Activated CD4-positive, alpha-beta T cell treated with anti-CD3 and anti-CD28 coated beads for 36 hours (primary cell): ENCODE measurements around the gene SDC1. TPM values are rescaled to one million over a fixed set of nuclear protein-coding genes. Genes with fewer than 3 reads are reported as not detected.

ENCODE experiments used
- ATAC-seq: fragments of 200-7000 bp; cut with Tn5 transposase; one replicate; pipeline ENCODE4 v1.10.0; 2021; ENCODE audit warnings: mild to moderate bottlenecking, moderate library complexity
- CTCF ChIA-PET: fragments of 350-600 bp; sonication (Branson Sonifier 250); formaldehyde crosslinking; loops from one replicate; lab custom pipeline; 2021; ENCODE audit warnings: antibody characterized with exemption; lab: Charles Lee
- POLR2A ChIA-PET: fragments of 350-600 bp; sonication (Branson Sonifier 250); formaldehyde crosslinking; loops from one replicate; lab custom pipeline; 2021; ENCODE audit warnings: antibody characterized with exemption, inconsistent platforms; lab: Charles Lee
- DNase-seq: peaks from one replicate; pipeline ENCODE4 v3.0.0-alpha.2; 2020
- H3K27ac Mint-ChIP-seq: one replicate; pipeline ENCODE4 v1.8.0; 2021; ENCODE audit warnings: mixed read lengths
- H3K27me3 Mint-ChIP-seq: one replicate; pipeline ENCODE4 v1.8.0; 2021; ENCODE audit warnings: mixed read lengths
- H3K36me3 Mint-ChIP-seq: one replicate; pipeline ENCODE4 v1.8.0; 2021; ENCODE audit warnings: low read depth, mixed read lengths
- H3K4me1 Mint-ChIP-seq: one replicate; pipeline ENCODE4 v1.8.0; 2021; ENCODE audit warnings: mixed read lengths
- H3K4me3 Mint-ChIP-seq: one replicate; pipeline ENCODE4 v1.8.0; 2021; ENCODE audit warnings: mild to moderate bottlenecking, moderate library complexity, mixed read lengths
- H3K9me3 Mint-ChIP-seq: one replicate; pipeline ENCODE4 v1.8.0; 2021; ENCODE audit warnings: low read depth, mixed read lengths
- intact Hi-C, 2 experiments: fragments of 100-400 bp; cut with DNase I in 1 of 2; cut with micrococcal nuclease in 1 of 2; formaldehyde crosslinking; loops; one replicate each; pipeline versions ENCODE4 v1.14.2 to v1.15.1; 2022 to 2024; cut with DNase I, micrococcal nuclease
- total RNA-seq, 2 experiments: library from RNA; stranded (reverse); gene quantifications; one replicate each; pipeline ENCODE4 v1.2.3, GENCODE V29; 2021

The SDC1 gene
- total RNA-seq, 2 experiments from 2014 or later, result 0.23 TPM; not detected in 1

GRCh38 chr2:20187331-20187730, 37.6 kb downstream of the SDC1 start:
- H3K36me3 Mint-ChIP-seq, result no peaks in the 10 kb centered on the region
- H3K9me3 Mint-ChIP-seq, result no peaks in the 10 kb centered on the region
- ChIA-PET CTCF (no interaction called here), POLR2A (no interaction called here)
- peaks cover 2% of the 10 kb centered on the region for H3K27me3 Mint-ChIP-seq
- ATAC-seq (no peak), DNase-seq (no peak)
- intact Hi-C loops, result no loop called here
- no peak overlapping the region for H3K4me3 Mint-ChIP-seq
- H3K27ac Mint-ChIP-seq, result no peak overlapping the region
- H3K4me1 Mint-ChIP-seq, result no peaks in the 10 kb centered on the region

GRCh38 chr2:20186855-20187187, 38.1 kb downstream of the SDC1 start:
- Mint-ChIP-seq H3K36me3 (no peaks in the 10 kb centered on the region), H3K4me3 (no peak overlapping the region), H3K27ac (no peak overlapping the region), H3K9me3 (no peaks in the 10 kb centered on the region), H3K27me3 (peaks cover 2% of the 10 kb centered on the region), H3K4me1 (no peaks in the 10 kb centered on the region)
- ATAC-seq (no peak), DNase-seq (no peak)
- ChIA-PET CTCF (no interaction called here), POLR2A (no interaction called here)
- intact Hi-C loops, result no loop called here

- DNase-seq (no peak), ATAC-seq (no peak)
- no peaks in the 10 kb centered on the region for H3K9me3 Mint-ChIP-seq
- H3K4me1 Mint-ChIP-seq, result no peaks in the 10 kb centered on the region
- intact Hi-C loops, result no loop called here
- no peak overlapping the region for H3K4me3 Mint-ChIP-seq
- CTCF ChIA-PET, result no interaction called here
- H3K36me3 Mint-ChIP-seq, result no peaks in the 10 kb centered on the region
- peaks cover 2% of the 10 kb centered on the region for H3K27me3 Mint-ChIP-seq
- H3K27ac Mint-ChIP-seq, result no peak overlapping the region
- POLR2A ChIA-PET, result no interaction called here
These were observed 38.7 kb downstream of the SDC1 start for GRCh38 chr2:20186078-20186854.

- Mint-ChIP-seq H3K36me3 (no peaks in the 10 kb centered on the region), H3K4me3 (no peak overlapping the region), H3K9me3 (no peaks in the 10 kb centered on the region), H3K4me1 (no peaks in the 10 kb centered on the region), H3K27ac (no peak overlapping the region), H3K27me3 (peaks cover 2% of the 10 kb centered on the region)
- DNase-seq (no peak), ATAC-seq (no peak)
- ChIA-PET CTCF (no interaction called here), POLR2A (no interaction called here)
- intact Hi-C loops, result no loop called here
These were observed 39.5 kb downstream of the SDC1 start for GRCh38 chr2:20185176-20186022.

GRCh38 chr2:20184067-20184938, 40.6 kb downstream of the SDC1 start:
- Mint-ChIP-seq H3K36me3 (no peaks in the 10 kb centered on the region), H3K4me1 (no peaks in the 10 kb centered on the region), H3K9me3 (no peaks in the 10 kb centered on the region), H3K27ac (no peak overlapping the region), H3K4me3 (no peak overlapping the region), H3K27me3 (peaks cover 2% of the 10 kb centered on the region)
- DNase-seq (no peak), ATAC-seq (no peak)
- ChIA-PET POLR2A (no interaction called here), CTCF (no interaction called here)
- intact Hi-C loops, result no loop called here

GRCh38 chr2:20183373-20183772, 41.6 kb downstream of the SDC1 start:
- ChIA-PET CTCF (interaction anchor here (1.1 kb wide), 1 partner anchor 459 kb away, joined by 3 read pairs; no protein-coding TSS in a partner anchor), POLR2A (no interaction called here)
- Mint-ChIP-seq H3K4me3 (no peak overlapping the region), H3K4me1 (no peaks in the 10 kb centered on the region), H3K27ac (no peak overlapping the region), H3K9me3 (no peaks in the 10 kb centered on the region), H3K27me3 (peaks cover 2% of the 10 kb centered on the region), H3K36me3 (no peaks in the 10 kb centered on the region)
- DNase-seq (no peak), ATAC-seq (no peak)
- intact Hi-C loops, result no loop called here

- DNase-seq, result no peak
- Mint-ChIP-seq H3K4me3 (no peak overlapping the region), H3K36me3 (no peaks in the 10 kb centered on the region), H3K4me1 (no peaks in the 10 kb centered on the region), H3K27ac (no peak overlapping the region), H3K27me3 (peaks cover 2% of the 10 kb centered on the region), H3K9me3 (no peaks in the 10 kb centered on the region)
- ATAC-seq, result no peak
- intact Hi-C loops, result no loop called here
- ChIA-PET POLR2A (no interaction called here), CTCF (interaction anchor here (1.1 kb wide), 1 partner anchor 460 kb away, joined by 3 read pairs; no protein-coding TSS in a partner anchor)
These were observed 42.5 kb downstream of the SDC1 start for GRCh38 chr2:20182241-20182931.

- no peaks in the 10 kb centered on the region for H3K4me1 Mint-ChIP-seq
- ATAC-seq (no peak), DNase-seq (no peak)
- H3K27ac Mint-ChIP-seq, result no peak overlapping the region
- POLR2A ChIA-PET, result no interaction called here
- peaks cover 2% of the 10 kb centered on the region for H3K27me3 Mint-ChIP-seq
- CTCF ChIA-PET, result no interaction called here
- H3K36me3 Mint-ChIP-seq, result no peaks in the 10 kb centered on the region
- intact Hi-C loops, result no loop called here
- H3K4me3 Mint-ChIP-seq, result no peak overlapping the region
- no peaks in the 10 kb centered on the region for H3K9me3 Mint-ChIP-seq
These were observed 43.2 kb downstream of the SDC1 start for GRCh38 chr2:20181761-20182160.

- intact Hi-C loops, result no loop called here
- H3K4me1 Mint-ChIP-seq, result no peaks in the 10 kb centered on the region
- no peaks in the 10 kb centered on the region for H3K36me3 Mint-ChIP-seq
- H3K27me3 Mint-ChIP-seq, result peaks cover 2% of the 10 kb centered on the region
- CTCF ChIA-PET, result interaction anchor here (0.7 to 1.0 kb wide), 2 partner anchors 23 to 43 kb away, joined by 3 read pairs; no protein-coding TSS in a partner anchor
- no peaks in the 10 kb centered on the region for H3K9me3 Mint-ChIP-seq
- ATAC-seq (no peak), DNase-seq (no peak)
- no peak overlapping the region for H3K27ac Mint-ChIP-seq
- POLR2A ChIA-PET, result no interaction called here
- H3K4me3 Mint-ChIP-seq, result no peak overlapping the region
These were observed 44.0 kb downstream of the SDC1 start for GRCh38 chr2:20180676-20181648.
